Adipocyte (in vitro differentiated cells): ENCODE measurements around the gene BLOC1S4.
A peak's percentile ranks its signal among the peaks of the same experiment; 100 is the strongest.

Experiments
- DNase-seq: peaks from one replicate; pipeline ENCODE4 v3.0.0-alpha.2; 2015; ENCODE audit warnings: low read depth
- H3K27me3 ChIP-seq: replicated peaks from 2 replicates; pipeline ENCODE4 v1.7.0; 2013; ENCODE audit warnings: mild to moderate bottlenecking, low read length, moderate library complexity; ENCODE audit not compliant: control insufficient read depth, insufficient read depth
- H3K36me3 ChIP-seq: 2 replicates; pipeline ENCODE4 v1.7.0; 2013; ENCODE audit warnings: low read length, mild to moderate bottlenecking, moderate library complexity; ENCODE audit not compliant: control insufficient read depth, insufficient read depth, severe bottlenecking
- H3K4me1 ChIP-seq: 2 replicates; pipeline ENCODE4 v1.7.0; 2013; ENCODE audit warnings: mild to moderate bottlenecking, low read length, moderate library complexity; ENCODE audit not compliant: control insufficient read depth, insufficient read depth
- H3K4me3 ChIP-seq: 2 replicates; pipeline ENCODE4 v1.7.0; 2013; ENCODE audit warnings: mild to moderate bottlenecking, low read length, moderate library complexity
- H3K9ac ChIP-seq: 2 replicates; pipeline ENCODE4 v1.7.0; 2013; ENCODE audit warnings: mild to moderate bottlenecking, low read length, moderate library complexity
- H3K9me3 ChIP-seq: 2 replicates; pipeline ENCODE4 v1.7.0; 2013; ENCODE audit warnings: mild to moderate bottlenecking, low read length, moderate library complexity; ENCODE audit not compliant: control insufficient read depth

The BLOC1S4 gene

DNA sequence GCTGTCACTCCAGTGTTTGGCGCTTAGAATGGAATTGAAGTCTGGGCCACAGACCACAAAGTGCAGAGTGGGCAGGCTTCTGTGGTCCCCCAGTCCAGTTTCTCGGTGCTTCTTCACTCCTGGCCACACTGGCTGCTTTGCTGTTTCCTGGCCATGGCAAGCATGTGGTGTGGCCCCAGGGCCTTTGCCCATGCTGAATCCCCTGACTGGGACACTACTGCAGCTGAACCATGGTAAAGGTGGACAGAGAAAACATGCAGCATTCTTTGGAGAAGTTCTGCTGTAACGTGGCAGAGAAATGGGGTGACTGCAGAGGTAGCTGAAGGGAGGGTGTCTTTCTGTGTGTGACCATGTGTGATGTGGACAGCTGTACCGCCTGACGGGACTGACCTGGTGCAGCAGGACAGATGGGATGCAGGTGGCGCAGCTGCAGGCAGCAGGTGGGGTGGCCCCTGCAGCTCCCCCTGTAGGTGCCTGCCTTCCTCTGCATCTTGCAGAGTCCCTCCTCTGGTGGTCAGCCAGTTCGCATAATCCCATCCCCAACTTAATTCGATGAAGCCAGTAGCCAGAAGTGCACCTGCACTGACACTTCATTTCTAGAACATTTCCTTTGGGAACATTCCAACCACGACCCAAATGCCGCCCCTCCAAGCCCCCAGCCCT lies 35.5 kb upstream of the BLOC1S4 start:
- Histone ChIP-seq H3K9me3 (no peaks in the 10 kb centered on the region), H3K4me1 (peaks cover 7% of the 10 kb centered on the region), H3K27me3 (no peaks in the 10 kb centered on the region), H3K9ac (no peak overlapping the region), H3K36me3 (no peaks in the 10 kb centered on the region), H3K4me3 (no peak overlapping the region)
- DNase-seq: no peak

DNA sequence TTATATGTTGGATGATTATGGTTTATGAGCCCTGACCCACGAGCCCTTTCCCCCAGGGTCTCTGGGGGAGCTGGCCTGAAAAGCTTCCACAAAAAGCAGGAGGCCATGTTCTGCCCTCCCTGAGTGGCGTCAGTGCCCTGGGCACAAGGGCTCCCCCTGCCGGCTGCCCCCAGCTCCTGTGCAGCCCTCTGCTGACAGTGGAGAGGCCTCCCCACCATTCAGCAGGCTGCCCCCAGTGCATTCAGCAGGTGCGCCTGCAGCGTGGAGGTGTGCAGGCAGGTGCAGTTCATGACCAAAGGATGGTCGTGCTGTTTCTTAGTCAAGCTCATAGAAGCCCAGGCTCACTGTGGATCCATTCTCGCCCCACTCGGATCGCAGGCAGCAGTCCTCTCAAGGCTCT lies 34.8 kb upstream of the BLOC1S4 start:
- no peak for DNase-seq
- peaks cover under 1% of the 10 kb centered on the region for H3K4me1 ChIP-seq
- no peaks in the 10 kb centered on the region for H3K36me3 ChIP-seq
- H3K4me3 ChIP-seq: no peak overlapping the region
- no peaks in the 10 kb centered on the region for H3K27me3 ChIP-seq
- H3K9ac ChIP-seq: no peak overlapping the region
- no peaks in the 10 kb centered on the region for H3K9me3 ChIP-seq

- Histone ChIP-seq H3K27me3 (no peaks in the 10 kb centered on the region), H3K9ac (no peak overlapping the region), H3K4me3 (no peak overlapping the region), H3K9me3 (no peaks in the 10 kb centered on the region), H3K36me3 (no peaks in the 10 kb centered on the region), H3K4me1 (no peaks in the 10 kb centered on the region)
- DNase-seq: no peak
Measured at GRCh38 chr4:6682862-6683590, 32.9 kb upstream of the BLOC1S4 start.

DNA sequence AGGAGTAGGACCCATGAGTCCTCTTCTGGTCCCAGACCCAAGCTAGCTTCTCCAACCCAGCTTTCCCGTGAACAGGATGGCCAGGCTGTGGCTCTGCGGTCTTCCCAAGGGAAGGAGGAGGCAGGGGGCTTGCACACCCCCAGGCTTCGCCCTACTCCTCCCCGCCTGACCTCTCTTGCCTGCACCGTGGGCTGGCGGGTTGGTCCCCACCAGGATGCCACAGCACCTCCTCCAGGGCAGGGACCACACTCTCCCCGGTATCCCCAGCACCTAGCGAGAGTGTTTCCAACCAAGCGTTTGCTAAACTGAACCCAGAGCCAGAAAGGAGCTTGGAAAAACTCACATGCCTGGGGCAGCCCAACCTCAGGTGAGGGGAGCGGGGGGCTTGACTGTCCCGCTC lies 31.3 kb upstream of the BLOC1S4 start:
- Histone ChIP-seq H3K4me1 (peaks cover 13% of the 10 kb centered on the region), H3K9me3 (no peaks in the 10 kb centered on the region), H3K4me3 (no peak overlapping the region), H3K27me3 (no peaks in the 10 kb centered on the region), H3K36me3 (no peaks in the 10 kb centered on the region), H3K9ac (no peak overlapping the region)
- no peak for DNase-seq

GRCh38 chr4:6686104-6686787 lies 29.7 kb upstream of the BLOC1S4 start:
- Histone ChIP-seq H3K36me3 (no peaks in the 10 kb centered on the region), H3K4me3 (no peak overlapping the region), H3K9ac (no peak overlapping the region), H3K4me1 (peaks cover 13% of the 10 kb centered on the region), H3K9me3 (no peaks in the 10 kb centered on the region), H3K27me3 (no peaks in the 10 kb centered on the region)
- DNase-seq: no peak

DNA sequence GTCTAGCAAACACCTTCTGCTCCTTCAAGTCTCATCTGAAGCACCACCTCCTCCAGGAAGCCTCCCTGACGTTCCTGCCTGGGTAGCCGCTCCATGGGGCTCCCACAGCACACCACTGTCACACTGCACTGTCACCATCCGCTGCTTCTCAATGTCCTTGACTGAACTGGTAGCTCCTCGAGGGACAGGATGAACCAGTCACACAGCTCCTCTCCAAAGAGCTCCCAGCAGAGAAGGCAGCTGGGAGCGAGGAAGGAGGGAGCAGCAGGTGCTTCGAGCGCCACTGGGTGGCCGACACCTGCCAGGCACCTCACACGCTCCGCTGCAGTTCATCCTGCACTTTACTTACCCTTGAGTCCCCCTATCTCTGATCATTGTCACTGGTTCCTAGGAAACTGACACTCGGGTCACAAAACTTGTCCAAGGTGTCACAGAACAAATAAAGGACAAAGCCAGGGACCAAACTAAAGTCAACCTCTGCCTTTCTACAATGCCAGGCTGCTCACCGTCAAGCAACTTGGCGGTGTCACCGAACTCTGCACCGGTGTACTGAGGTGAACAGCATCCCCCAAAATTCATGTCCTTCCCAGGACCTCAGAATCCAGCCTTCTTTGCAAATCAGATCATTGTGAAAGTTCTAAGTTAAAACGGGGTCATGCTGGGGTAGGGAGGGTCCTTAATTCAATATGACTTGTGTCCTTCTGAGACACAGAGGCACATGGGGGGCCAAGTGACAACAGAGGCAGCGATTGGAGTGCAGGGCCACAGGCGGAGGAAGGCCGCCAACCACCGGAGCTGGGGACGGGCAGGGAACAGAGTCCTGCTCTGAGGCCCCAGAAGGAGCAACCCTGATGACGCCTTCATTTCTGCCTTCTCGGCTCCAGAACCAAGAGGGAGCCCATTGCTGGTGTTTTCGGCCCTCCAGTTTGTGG lies 27.8 kb upstream of the BLOC1S4 start:
- H3K9ac ChIP-seq: peak overlapping the region; percentile 52
- H3K4me3 ChIP-seq: peak overlapping the region; percentile 33
- no peaks in the 10 kb centered on the region for H3K9me3 ChIP-seq
- H3K36me3 ChIP-seq: no peaks in the 10 kb centered on the region
- H3K27me3 ChIP-seq: no peaks in the 10 kb centered on the region
- no peak for DNase-seq
- peaks cover 23% of the 10 kb centered on the region for H3K4me1 ChIP-seq

DNA sequence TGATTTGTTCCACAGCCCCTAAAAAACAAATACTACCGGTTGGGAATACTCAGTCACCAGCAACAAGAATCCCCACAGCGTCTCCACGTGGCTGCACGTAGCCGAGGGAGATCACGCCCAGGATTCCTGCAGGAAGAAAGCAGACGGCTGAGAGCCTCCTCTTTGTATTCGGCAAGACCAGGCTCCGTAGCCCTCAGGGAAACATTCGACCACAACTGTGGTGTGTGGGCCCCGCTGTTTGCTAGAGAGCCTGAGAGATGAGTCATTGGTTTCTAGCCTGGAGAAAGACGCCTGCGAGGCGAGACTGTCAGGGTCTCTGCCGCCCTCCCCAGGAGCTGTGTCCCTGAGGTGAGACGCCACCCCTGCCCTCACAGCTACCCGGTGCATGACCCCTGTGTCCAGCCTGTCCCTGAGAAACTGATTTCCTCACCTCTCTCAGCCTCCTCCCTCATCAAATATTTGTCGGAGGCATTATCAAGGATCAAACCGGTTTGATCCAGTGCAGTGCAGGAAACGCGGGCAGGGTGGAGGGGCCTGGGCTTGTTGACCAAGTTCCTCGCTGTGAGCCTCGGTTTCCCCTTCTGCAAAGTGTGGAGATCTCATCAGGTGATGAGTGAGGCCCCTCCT lies 27.0 kb upstream of the BLOC1S4 start:
- H3K9ac ChIP-seq: peak overlapping the region; percentile 52
- peak overlapping the region; percentile 33 for H3K4me3 ChIP-seq
- H3K4me1 ChIP-seq: peaks cover 30% of the 10 kb centered on the region
- DNase-seq: peak; percentile 93
- H3K36me3 ChIP-seq: no peaks in the 10 kb centered on the region
- no peaks in the 10 kb centered on the region for H3K27me3 ChIP-seq
- no peaks in the 10 kb centered on the region for H3K9me3 ChIP-seq

GRCh38 chr4:6689506-6689960 lies 26.4 kb upstream of the BLOC1S4 start:
- no peaks in the 10 kb centered on the region for H3K27me3 ChIP-seq
- peak overlapping the region; percentile 52 for H3K9ac ChIP-seq
- H3K36me3 ChIP-seq: no peaks in the 10 kb centered on the region
- no peaks in the 10 kb centered on the region for H3K9me3 ChIP-seq
- DNase-seq: no peak
- no peak overlapping the region for H3K4me3 ChIP-seq
- H3K4me1 ChIP-seq: peaks cover 30% of the 10 kb centered on the region

- H3K9me3 ChIP-seq: no peaks in the 10 kb centered on the region
- no peak overlapping the region for H3K9ac ChIP-seq
- no peak for DNase-seq
- H3K27me3 ChIP-seq: no peaks in the 10 kb centered on the region
- H3K36me3 ChIP-seq: no peaks in the 10 kb centered on the region
- no peak overlapping the region for H3K4me3 ChIP-seq
- peaks cover 33% of the 10 kb centered on the region for H3K4me1 ChIP-seq
Measured at GRCh38 chr4:6692379-6692778, 23.6 kb upstream of the BLOC1S4 start.

DNA sequence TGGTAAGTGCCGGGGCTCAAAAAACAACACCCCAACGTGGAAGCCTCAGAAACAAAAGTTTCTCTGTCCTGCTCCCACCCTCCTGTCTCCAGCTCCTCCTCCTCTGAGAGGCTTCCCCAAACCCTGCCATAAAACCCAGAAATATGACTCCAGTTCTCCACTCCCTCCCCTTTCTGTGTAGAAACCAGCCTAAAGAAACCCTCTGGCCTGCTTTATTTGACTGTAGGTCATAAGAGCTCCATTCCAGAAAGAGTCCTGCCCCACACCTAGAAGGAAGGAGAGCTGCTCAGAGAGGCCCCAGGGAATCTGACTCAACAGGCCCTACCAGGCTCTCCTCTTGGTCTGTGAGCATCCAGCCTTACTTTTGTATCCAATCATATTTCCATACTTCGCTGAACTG lies 23.2 kb upstream of the BLOC1S4 start:
- Histone ChIP-seq H3K36me3 (no peaks in the 10 kb centered on the region), H3K4me3 (no peak overlapping the region), H3K9ac (no peak overlapping the region), H3K27me3 (no peaks in the 10 kb centered on the region), H3K9me3 (no peaks in the 10 kb centered on the region), H3K4me1 (peaks cover 33% of the 10 kb centered on the region)
- peak; percentile 58 for DNase-seq
